HK-2 (cell line): ENCODE data around the gene DIPK1B.

Source experiments
- DNase-seq: peaks from one replicate; pipeline ENCODE4 v3.0.0-alpha.2; 2018; ENCODE audit not compliant: unreplicated experiment

The DIPK1B gene

GRCh38 chr9:136711751-136712689, at the start of gene DIPK1B:
Gene DIPK1B (plus strand): TSS chr9:136712572. CDS start chr9:136712666, 94 bp downstream.
- DNase-seq = no peak

GRCh38 chr9:136662656-136663581, 49.5 kb upstream of the DIPK1B start, which contains the start of gene EGFL7:
Gene EGFL7 (plus strand): TSS chr9:136662916. CDS start chr9:136668283, 5,367 bp downstream.
- DNase-seq = no peak

- no peak for DNase-seq
Measured at GRCh38 chr9:136664000-136664915, 48.1 kb upstream of the DIPK1B start.

GRCh38 chr9:136665111-136665703, 47.2 kb upstream of the DIPK1B start:
- peak; percentile 47 for DNase-seq

- peak; percentile 44 for DNase-seq
Measured at GRCh38 chr9:136665704-136666371, 46.5 kb upstream of the DIPK1B start.

- no peak for DNase-seq
Measured at GRCh38 chr9:136666372-136667213, 45.8 kb upstream of the DIPK1B start.

GRCh38 chr9:136667214-136667939, 45.0 kb upstream of the DIPK1B start:
- no peak for DNase-seq

GRCh38 chr9:136667940-136668760, 44.2 kb upstream of the DIPK1B start:
- DNase-seq = no peak

GRCh38 chr9:136668983-136669790, 43.2 kb upstream of the DIPK1B start:
- no peak for DNase-seq

GRCh38 chr9:136669791-136670464, 42.4 kb upstream of the DIPK1B start:
- DNase-seq = no peak

- no peak for DNase-seq
Measured at GRCh38 chr9:136670576-136671253, 41.7 kb upstream of the DIPK1B start.

- DNase-seq = no peak
Measured at GRCh38 chr9:136671254-136671614, 41.1 kb upstream of the DIPK1B start.

GRCh38 chr9:136671646-136672430, 40.5 kb upstream of the DIPK1B start:
- no peak for DNase-seq

- no peak for DNase-seq
Measured at GRCh38 chr9:136672431-136673087, 39.8 kb upstream of the DIPK1B start.
